Chondrocyte (in vitro differentiated cells): ENCODE measurements around the gene SMAD2. TPM values are rescaled to one million over a fixed set of nuclear protein-coding genes. Genes with fewer than 3 reads are reported as not detected.

Experiments used
- DNase-seq: peaks from one replicate; pipeline ENCODE4 v3.0.0; 2021; ENCODE audit warnings: mixed read lengths, low spot score
- H3K27ac Mint-ChIP-seq: one replicate; pipeline ENCODE4 v1.8.0; 2021; ENCODE audit warnings: mild to moderate bottlenecking, moderate library complexity, mixed read lengths; ENCODE audit not compliant: unreplicated experiment
- H3K27me3 Mint-ChIP-seq: 2 replicates; pipeline ENCODE4 v1.8.0; 2021; ENCODE audit warnings: low read depth, mixed read lengths
- H3K36me3 Mint-ChIP-seq: 2 replicates; pipeline ENCODE4 v1.8.0; 2021; ENCODE audit warnings: low read depth, mixed read lengths
- H3K4me1 Mint-ChIP-seq: 2 replicates; pipeline ENCODE4 v1.8.0; 2021; ENCODE audit warnings: low read depth, mild to moderate bottlenecking, mixed read lengths
- H3K4me3 Mint-ChIP-seq: one replicate; pipeline ENCODE4 v1.8.0; 2021; ENCODE audit warnings: mild to moderate bottlenecking, moderate library complexity, mixed read lengths; ENCODE audit not compliant: unreplicated experiment
- H3K9me3 Mint-ChIP-seq: 2 replicates; pipeline ENCODE4 v1.8.0; 2021; ENCODE audit warnings: low read depth, mixed read lengths
- total RNA-seq: library from RNA; stranded (reverse); gene quantifications from 3 replicates; pipeline ENCODE4 v1.2.1, GENCODE V29; 2021
- TF ChIP-seq, protein P1 (sequence below): fragments of 200-600 bp; sonication (generic); IDR thresholded peaks from 2 replicates; pipeline ENCODE4 v1.5.0; 2021; ENCODE audit warnings: antibody characterized with exemption, mild to moderate bottlenecking, moderate library complexity

The SMAD2 gene
- total RNA-seq, 1 donor from 2014 or later: 151 TPM

DNA sequence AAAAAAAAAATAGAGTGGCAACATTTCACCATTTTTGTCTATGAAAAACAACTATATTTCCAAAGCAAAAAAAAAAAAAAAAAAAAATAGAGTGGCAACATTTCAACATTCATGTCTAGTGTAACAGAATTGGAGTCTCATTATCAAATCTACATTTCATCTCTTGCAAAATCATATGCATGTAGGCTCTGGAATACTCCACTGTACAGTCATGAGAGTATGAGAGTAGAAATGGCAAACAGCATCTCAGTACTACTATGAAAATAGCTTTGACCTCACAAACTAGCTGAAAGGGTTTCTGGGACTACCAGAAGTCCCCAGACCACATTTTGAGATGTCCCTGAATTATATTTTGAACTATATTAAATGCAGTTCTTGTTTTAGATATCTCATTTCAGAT is 82.8 kb downstream of the SMAD2 start:
- no peak for DNase-seq
- Mint-ChIP-seq H3K9me3 (no peaks in the 10 kb centered on the region), H3K4me3 (no peak overlapping the region), H3K27me3 (no peaks in the 10 kb centered on the region), H3K36me3 (peaks cover 14% of the 10 kb centered on the region), H3K4me1 (no peaks in the 10 kb centered on the region), H3K27ac (no peak overlapping the region)
- TF ChIP-seq, protein P1, sequence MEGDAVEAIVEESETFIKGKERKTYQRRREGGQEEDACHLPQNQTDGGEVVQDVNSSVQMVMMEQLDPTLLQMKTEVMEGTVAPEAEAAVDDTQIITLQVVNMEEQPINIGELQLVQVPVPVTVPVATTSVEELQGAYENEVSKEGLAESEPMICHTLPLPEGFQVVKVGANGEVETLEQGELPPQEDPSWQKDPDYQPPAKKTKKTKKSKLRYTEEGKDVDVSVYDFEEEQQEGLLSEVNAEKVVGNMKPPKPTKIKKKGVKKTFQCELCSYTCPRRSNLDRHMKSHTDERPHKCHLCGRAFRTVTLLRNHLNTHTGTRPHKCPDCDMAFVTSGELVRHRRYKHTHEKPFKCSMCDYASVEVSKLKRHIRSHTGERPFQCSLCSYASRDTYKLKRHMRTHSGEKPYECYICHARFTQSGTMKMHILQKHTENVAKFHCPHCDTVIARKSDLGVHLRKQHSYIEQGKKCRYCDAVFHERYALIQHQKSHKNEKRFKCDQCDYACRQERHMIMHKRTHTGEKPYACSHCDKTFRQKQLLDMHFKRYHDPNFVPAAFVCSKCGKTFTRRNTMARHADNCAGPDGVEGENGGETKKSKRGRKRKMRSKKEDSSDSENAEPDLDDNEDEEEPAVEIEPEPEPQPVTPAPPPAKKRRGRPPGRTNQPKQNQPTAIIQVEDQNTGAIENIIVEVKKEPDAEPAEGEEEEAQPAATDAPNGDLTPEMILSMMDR: no peak

DNA sequence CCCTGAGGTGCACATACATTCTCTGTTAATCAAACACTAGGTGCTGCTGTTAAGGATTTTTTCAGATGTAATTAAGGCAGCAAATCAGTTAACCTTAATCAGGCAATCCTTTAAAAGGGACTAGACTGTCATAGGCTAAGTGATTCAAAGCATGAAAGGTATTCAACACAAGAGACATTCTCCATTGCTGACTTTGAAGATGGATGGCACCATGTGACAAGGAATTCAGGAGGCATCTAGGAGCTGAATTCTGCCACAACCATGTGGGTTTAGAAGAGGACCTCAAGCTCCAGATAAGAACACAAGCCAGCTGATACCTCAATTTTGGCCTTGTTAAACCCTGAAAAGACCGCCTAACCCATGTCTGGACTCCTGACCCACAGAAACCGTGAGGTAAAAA is 84.0 kb downstream of the SMAD2 start:
- Mint-ChIP-seq H3K9me3 (no peaks in the 10 kb centered on the region), H3K36me3 (peaks cover 24% of the 10 kb centered on the region), H3K4me3 (no peak overlapping the region), H3K27ac (no peak overlapping the region), H3K4me1 (no peaks in the 10 kb centered on the region), H3K27me3 (no peaks in the 10 kb centered on the region)
- no peak for DNase-seq
- TF ChIP-seq, protein P1: no peak

DNA sequence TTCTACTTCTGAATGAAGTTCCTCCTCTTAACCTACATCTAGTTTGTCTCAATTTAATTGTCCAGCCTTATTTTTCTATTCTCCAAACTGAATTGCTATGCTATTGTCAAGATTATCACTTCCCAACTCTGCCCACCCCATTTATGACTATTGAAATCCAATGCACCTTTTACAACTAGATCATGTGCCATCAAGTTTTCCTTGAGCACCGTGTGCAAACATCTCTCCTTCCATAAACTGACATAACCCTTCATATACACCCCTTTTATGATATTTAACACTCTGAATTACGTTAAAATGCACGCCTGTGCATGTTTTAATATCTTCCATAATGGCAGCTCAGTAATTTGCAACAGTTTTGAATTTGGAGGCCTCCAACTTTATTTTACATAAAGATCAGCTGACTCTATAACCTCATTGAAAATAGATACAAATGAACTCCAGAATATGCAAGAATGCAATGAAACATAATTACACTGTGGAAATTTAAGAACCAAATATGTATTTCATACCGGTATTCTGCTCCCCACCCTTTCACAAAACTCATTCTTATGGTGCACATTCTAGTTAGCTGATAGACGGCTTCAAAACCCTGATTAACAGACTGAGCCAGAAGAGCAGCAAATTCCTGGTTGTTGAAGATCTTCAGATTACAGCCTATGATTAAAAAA is 85.5 kb downstream of the SMAD2 start:
- Mint-ChIP-seq H3K36me3 (peaks cover 26% of the 10 kb centered on the region), H3K27me3 (no peaks in the 10 kb centered on the region), H3K27ac (no peak overlapping the region), H3K4me3 (no peak overlapping the region), H3K9me3 (no peaks in the 10 kb centered on the region), H3K4me1 (no peaks in the 10 kb centered on the region)
- TF ChIP-seq, protein P1: no peak
- no peak for DNase-seq

DNA sequence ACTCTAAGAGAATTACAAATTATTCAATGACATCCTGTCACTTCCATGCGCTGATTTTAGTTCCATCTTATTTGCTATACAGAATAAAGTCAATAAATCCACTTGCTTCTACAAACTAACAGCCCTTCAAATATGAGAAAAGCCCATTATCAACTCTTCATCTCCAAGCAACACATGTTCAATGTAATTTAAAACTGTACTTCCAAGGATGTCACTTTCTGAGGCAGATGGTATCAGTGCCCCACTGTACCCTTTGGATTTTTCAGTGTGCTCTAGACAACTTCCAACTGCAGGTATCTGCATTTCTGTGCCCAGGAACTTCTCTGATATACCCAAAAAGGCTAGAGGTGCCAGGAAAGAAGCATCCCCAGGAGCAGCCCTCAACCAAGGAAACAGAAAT is 87.6 kb downstream of the SMAD2 start:
- DNase-seq: no peak
- Mint-ChIP-seq H3K27me3 (no peaks in the 10 kb centered on the region), H3K36me3 (peaks cover 29% of the 10 kb centered on the region), H3K4me1 (no peaks in the 10 kb centered on the region), H3K4me3 (no peak overlapping the region), H3K27ac (no peak overlapping the region), H3K9me3 (no peaks in the 10 kb centered on the region)
- TF ChIP-seq, protein P1: no peak

DNA sequence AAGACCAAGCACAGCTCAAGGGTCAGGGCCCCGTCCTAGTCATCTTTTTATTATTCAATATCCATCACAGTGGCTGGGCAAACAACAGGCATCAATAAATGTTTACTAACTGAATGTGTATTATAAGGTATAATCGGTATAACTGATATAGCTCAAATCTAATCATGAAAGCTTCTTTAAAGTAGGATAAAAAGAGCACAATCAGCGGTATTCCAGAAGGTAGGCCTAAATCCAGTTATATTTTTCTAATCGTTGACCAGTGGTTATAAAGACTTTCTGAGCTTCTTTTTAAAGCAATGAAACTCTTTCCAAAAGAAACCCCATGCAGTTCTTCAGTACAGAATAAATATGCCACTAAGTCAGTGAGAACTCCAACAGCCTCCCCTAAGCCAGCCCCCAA is 92.1 kb downstream of the SMAD2 start:
- Mint-ChIP-seq H3K27ac (no peak overlapping the region), H3K27me3 (no peaks in the 10 kb centered on the region), H3K4me1 (peaks cover 7% of the 10 kb centered on the region), H3K9me3 (no peaks in the 10 kb centered on the region), H3K4me3 (no peak overlapping the region), H3K36me3 (peaks cover 29% of the 10 kb centered on the region)
- DNase-seq: no peak
- TF ChIP-seq, protein P1: no peak
